IPS DF 4.7 (cell line): ENCODE data around the gene MFN2.
"Not testable (repeated sequence)": the region's sequence is repeated elsewhere in the genome, so short reads cannot be mapped to it uniquely, and the experiment has no call there.

Source experiments
- DNase-seq: peaks from one replicate; pipeline ENCODE4 v3.0.0-alpha.2; 2013; ENCODE audit warnings: low spot score; ENCODE audit errors: extremely low read depth

The MFN2 gene

GRCh38 chr1:11979851-11980675 is at the start of gene MFN2:
Gene MFN2 (plus strand): TSS chr1:11980444. CDS start chr1:11989169, 8,725 bp downstream.
- DNase-seq, result peak; percentile 93

- no peak for DNase-seq
These were observed 49.4 kb upstream of the MFN2 start for GRCh38 chr1:11930571-11931445.

- no peak for DNase-seq
These were observed 48.4 kb upstream of the MFN2 start for GRCh38 chr1:11931845-11932244.

GRCh38 chr1:11934302-11935056 is 45.8 kb upstream of the MFN2 start, which contains the start of gene PLOD1:
Gene PLOD1 (plus strand): TSS chr1:11934717. CDS start chr1:11934780, 63 bp downstream.
- no peak for DNase-seq

GRCh38 chr1:11935057-11935412 is 45.2 kb upstream of the MFN2 start:
- DNase-seq, result no peak

- DNase-seq, result not testable (repeated sequence)
These were observed 44.5 kb upstream of the MFN2 start for GRCh38 chr1:11935733-11936132.

GRCh38 chr1:11938722-11939526 is 41.3 kb upstream of the MFN2 start:
- no peak for DNase-seq

- DNase-seq, result not testable (repeated sequence)
These were observed 40.5 kb upstream of the MFN2 start for GRCh38 chr1:11939794-11940193.

- no peak for DNase-seq
These were observed 39.9 kb upstream of the MFN2 start for GRCh38 chr1:11940260-11940921.

- no peak for DNase-seq
These were observed 38.0 kb upstream of the MFN2 start for GRCh38 chr1:11942280-11942679.

GRCh38 chr1:11943619-11944018 is 36.6 kb upstream of the MFN2 start:
- DNase-seq, result no peak

GRCh38 chr1:11944358-11944931 is 35.8 kb upstream of the MFN2 start:
- no peak for DNase-seq

GRCh38 chr1:11946647-11947046 is 33.6 kb upstream of the MFN2 start:
- DNase-seq, result no peak

- DNase-seq, result no peak
These were observed 31.3 kb upstream of the MFN2 start for GRCh38 chr1:11948822-11949458.

- DNase-seq, result no peak
These were observed 28.3 kb upstream of the MFN2 start for GRCh38 chr1:11951901-11952300.

GRCh38 chr1:11952455-11953109 is 27.7 kb upstream of the MFN2 start:
- no peak for DNase-seq

GRCh38 chr1:11955221-11955620 is 25.0 kb upstream of the MFN2 start:
- no peak for DNase-seq

- no peak for DNase-seq
These were observed 22.8 kb upstream of the MFN2 start for GRCh38 chr1:11957398-11957797.

- DNase-seq, result no peak
These were observed 22.3 kb upstream of the MFN2 start for GRCh38 chr1:11957897-11958296.
